ENCODE data around the gene SETD1A.

Gene SETD1A

GRCh38 chr16:30953511-30954124 is 3.9 kb upstream of the SETD1A start:
- DNase-seq (ENCODE audit: low read depth in 2 of 2, low spot score in 1 of 2), result peak in 1 of 2 donors; percentile 19

- no peak for DNase-seq (ENCODE audit: low read depth in 2 of 2, low spot score in 1 of 2)
Measured at GRCh38 chr16:30954993-30955392, 2.6 kb upstream of the SETD1A start.

GRCh38 chr16:30956601-30957455 is 726 bp upstream of the SETD1A start:
- peak; percentile 82 to 83 for DNase-seq (ENCODE audit: low read depth in 2 of 2, low spot score in 1 of 2)

GRCh38 chr16:30958175-30959079 is 873 bp downstream of the SETD1A start:
- no peak for DNase-seq (ENCODE audit: low read depth in 2 of 2, low spot score in 1 of 2)

- DNase-seq (ENCODE audit: low read depth in 2 of 2, low spot score in 1 of 2), result no peak
Measured at GRCh38 chr16:30961384-30961783, 3.8 kb downstream of the SETD1A start.

GRCh38 chr16:30963925-30964511 is 6.5 kb downstream of the SETD1A start:
- no peak for DNase-seq (ENCODE audit: low read depth in 2 of 2, low spot score in 1 of 2)

GRCh38 chr16:30964574-30965226 is 7.1 kb downstream of the SETD1A start:
- DNase-seq (ENCODE audit: low read depth in 2 of 2, low spot score in 1 of 2), result no peak

GRCh38 chr16:30965436-30965835 is 7.9 kb downstream of the SETD1A start:
- no peak for DNase-seq (ENCODE audit: low read depth in 2 of 2, low spot score in 1 of 2)

GRCh38 chr16:30966033-30966619 is 8.6 kb downstream of the SETD1A start:
- DNase-seq (ENCODE audit: low read depth in 2 of 2, low spot score in 1 of 2), result no peak

GRCh38 chr16:30967795-30968194 is 10.2 kb downstream of the SETD1A start:
- no peak for DNase-seq (ENCODE audit: low read depth in 2 of 2, low spot score in 1 of 2)

- DNase-seq (ENCODE audit: low read depth in 2 of 2, low spot score in 1 of 2), result no peak
Measured at GRCh38 chr16:30969246-30969842, 11.8 kb downstream of the SETD1A start.

GRCh38 chr16:30971298-30971697 is 13.7 kb downstream of the SETD1A start:
- DNase-seq (ENCODE audit: low read depth in 2 of 2, low spot score in 1 of 2), result no peak

GRCh38 chr16:30972872-30973271 is 15.3 kb downstream of the SETD1A start:
- DNase-seq (ENCODE audit: low read depth in 2 of 2, low spot score in 1 of 2), result no peak

GRCh38 chr16:30974348-30974747 is 16.8 kb downstream of the SETD1A start:
- no peak for DNase-seq (ENCODE audit: low read depth in 2 of 2, low spot score in 1 of 2)

- no peak for DNase-seq (ENCODE audit: low read depth in 2 of 2, low spot score in 1 of 2)
Measured at GRCh38 chr16:30976486-30976885, 18.9 kb downstream of the SETD1A start.

- no peak for DNase-seq (ENCODE audit: low read depth in 2 of 2, low spot score in 1 of 2)
Measured at GRCh38 chr16:30977502-30977901, 19.9 kb downstream of the SETD1A start.

- DNase-seq (ENCODE audit: low read depth in 2 of 2, low spot score in 1 of 2), result no peak
Measured at GRCh38 chr16:30979170-30980022, 21.8 kb downstream of the SETD1A start.

GRCh38 chr16:30980023-30980371 is 22.4 kb downstream of the SETD1A start:
- no peak for DNase-seq (ENCODE audit: low read depth in 2 of 2, low spot score in 1 of 2)

- no peak for DNase-seq (ENCODE audit: low read depth in 2 of 2, low spot score in 1 of 2)
Measured at GRCh38 chr16:30980434-30980833, 22.9 kb downstream of the SETD1A start.
